SK-N-SH (cell line): ENCODE data around the gene IMMT. TPM values are rescaled to one million over a fixed set of nuclear protein-coding genes. Genes with fewer than 3 reads are reported as not detected.

Experiments
- CTCF ChIA-PET: fragments of 300-600, 350-600 bp; formaldehyde crosslinking; extraction: SDS; loops from one replicate; lab custom pipeline; 2021; lab: Yijun Ruan, JAX
- POLR2A ChIA-PET: fragments of 350-600 bp; sonication (Branson Sonifier 250); formaldehyde crosslinking; extraction: SDS; loops from one replicate; lab custom pipeline; 2020; ENCODE audit warnings: antibody characterized with exemption, inconsistent platforms; lab: Yijun Ruan, JAX
- DNase-seq: peaks from one replicate; pipeline ENCODE4 v3.0.0; 2012
- H2AFZ ChIP-seq: fragments of 200-600 bp; sonication (generic); 2 replicates; pipeline ENCODE4 v1.8.1; 2016; ENCODE audit warnings: antibody characterized with exemption, mild to moderate bottlenecking, low read depth
- H3F3A ChIP-seq: fragments of 200-600 bp; sonication (generic); replicated peaks from 2 replicates; pipeline ENCODE3; 2016; ENCODE audit warnings: antibody characterized with exemption, mild to moderate bottlenecking; ENCODE audit not compliant: insufficient read depth
- H3K27ac ChIP-seq, 2 experiments: fragments of 200-500 bp in 1 of 2; fragments of 200-600 bp in 1 of 2; sonication (Bioruptor generic) in 1 of 2; sonication (generic), shearing (Covaris generic) in 1 of 2; 2 replicates each; pipeline versions ENCODE4 v1.5.1 to v1.6.1; 2014 to 2016; ENCODE audit warnings: low read depth in 2 of 2, inconsistent platforms in 1 of 2, low read length in 1 of 2, mild to moderate bottlenecking in 1 of 2, mixed read lengths in 1 of 2
- H3K27me3 ChIP-seq: fragments of 200-600 bp; sonication (generic), shearing (Covaris generic); 2 replicates; pipeline ENCODE4 v1.6.1; 2016; ENCODE audit warnings: mixed run types; ENCODE audit not compliant: insufficient read depth
- H3K36me3 ChIP-seq, 2 experiments: fragments of 200-500 bp in 1 of 2; fragments of 200-600 bp in 1 of 2; sonication (Bioruptor generic) in 1 of 2; sonication (generic) in 1 of 2; replicated peaks in 1 of 2; 2 replicates each; pipeline versions ENCODE3 to v1.5.1; 2014 to 2016; ENCODE audit warnings: low read length in 1 of 2, mild to moderate bottlenecking in 1 of 2; ENCODE audit not compliant: insufficient read depth in 2 of 2, control insufficient read depth in 1 of 2
- H3K4me1 ChIP-seq, 2 experiments: fragments of 200-500 bp in 1 of 2; fragments of 200-600 bp in 1 of 2; sonication (Bioruptor generic) in 1 of 2; sonication (generic), shearing (Covaris generic) in 1 of 2; 2 replicates each; pipeline versions ENCODE4 v1.5.1 to v1.6.1; 2014 to 2016; ENCODE audit warnings: low read depth in 1 of 2, low read length in 1 of 2, mixed run types in 1 of 2; ENCODE audit not compliant: insufficient read depth in 2 of 2, control insufficient read depth in 1 of 2
- H3K4me2 ChIP-seq: fragments of 200-600 bp; sonication (generic), shearing (Covaris generic); 2 replicates; pipeline ENCODE4 v1.6.1; 2017; ENCODE audit warnings: mixed run types
- H3K4me3 ChIP-seq, 2 experiments: fragments of 200-500 bp in 1 of 2; fragments of 200-600 bp in 1 of 2; sonication (Bioruptor generic) in 1 of 2; sonication (generic), shearing (Covaris generic) in 1 of 2; 2 replicates each; pipeline versions ENCODE4 v1.5.1 to v1.8.1; 2014 to 2016; ENCODE audit warnings: low read depth in 2 of 2, inconsistent platforms in 1 of 2, low read length in 1 of 2, mild to moderate bottlenecking in 1 of 2, mixed read lengths in 1 of 2, moderate library complexity in 1 of 2
- H3K79me2 ChIP-seq: fragments of 200-600 bp; sonication (generic); 2 replicates; pipeline ENCODE4 v1.8.1; 2017; ENCODE audit warnings: mild to moderate bottlenecking; ENCODE audit not compliant: insufficient read depth
- H3K9ac ChIP-seq: fragments of 200-600 bp; sonication (generic); 2 replicates; pipeline ENCODE4 v1.6.1; 2017; ENCODE audit warnings: mixed run types
- H3K9me2 ChIP-seq: fragments of 200-600 bp; sonication (generic); 2 replicates; pipeline ENCODE4 v1.6.1; 2017; ENCODE audit warnings: mixed run types
- H3K9me3 ChIP-seq: fragments of 200-600 bp; sonication (generic); 2 replicates; pipeline ENCODE4 v1.6.1; 2017; ENCODE audit warnings: mixed run types, mild to moderate bottlenecking, moderate library complexity
- H4K20me1 ChIP-seq: fragments of 200-600 bp; sonication (generic); 2 replicates; pipeline ENCODE4 v1.6.1; 2017; ENCODE audit warnings: mild to moderate bottlenecking, mixed run types; ENCODE audit not compliant: insufficient read depth
- ELF1 ChIP-seq: IDR thresholded peaks from 2 replicates; pipeline ENCODE4 v1.4.0; 2012
- EP300 ChIP-seq, 2 experiments: IDR thresholded peaks; 2 replicates each; pipeline versions ENCODE4 v1.4.0 to v1.6.1; 2012; ENCODE audit warnings: borderline replicate concordance in 1 of 2, low read depth in 1 of 2, low read length in 1 of 2
- FOSL2 ChIP-seq: IDR thresholded peaks from 2 replicates; pipeline ENCODE4 v1.4.0; 2012; ENCODE audit warnings: low read depth, mild to moderate bottlenecking, moderate library complexity, borderline replicate concordance
- FOXJ3 ChIP-seq: sonication (generic); formaldehyde crosslinking; IDR thresholded peaks from 2 replicates; pipeline ENCODE4 v1.5.1; 2020; ENCODE audit warnings: mild to moderate bottlenecking, missing genetic modification reagents
- GABPA ChIP-seq: IDR thresholded peaks from 2 replicates; pipeline ENCODE4 v1.4.0; 2012; ENCODE audit warnings: low read depth, mild to moderate bottlenecking
- JUND ChIP-seq: IDR thresholded peaks from 2 replicates; pipeline ENCODE4 v1.4.0; 2012
- MAX ChIP-seq: IDR thresholded peaks from 2 replicates; pipeline ENCODE4 v1.4.0; 2012; ENCODE audit warnings: low read depth
- MEF2A ChIP-seq: IDR thresholded peaks from 2 replicates; pipeline ENCODE4 v1.4.0; 2012; ENCODE audit warnings: low read depth, borderline replicate concordance
- NRF1 ChIP-seq: IDR thresholded peaks from 2 replicates; pipeline ENCODE4 v1.6.1; 2012; ENCODE audit warnings: low read depth, mild to moderate bottlenecking, low read length
- PBX3 ChIP-seq: IDR thresholded peaks from 2 replicates; pipeline ENCODE4; 2012
- POLR2AphosphoS5 ChIP-seq: IDR thresholded peaks from 2 replicates; pipeline ENCODE4 v1.6.1; 2012; ENCODE audit warnings: low read depth, low read length
- RCOR1 ChIP-seq: fragments of 150-350 bp; IDR thresholded peaks from 2 replicates; pipeline ENCODE4 v1.6.1; 2017; ENCODE audit warnings: antibody characterized with exemption, low read length
- REST ChIP-seq: IDR thresholded peaks from 2 replicates; pipeline ENCODE4 v1.6.1; 2012; ENCODE audit warnings: mild to moderate bottlenecking, low read depth, low read length, moderate library complexity
- RFX5 ChIP-seq: IDR thresholded peaks from 2 replicates; pipeline ENCODE4 v1.6.1; 2012; ENCODE audit warnings: mild to moderate bottlenecking, improper control_type of control experiment, low read length
- RXRA ChIP-seq: IDR thresholded peaks from 2 replicates; pipeline ENCODE4 v1.4.0; 2012; ENCODE audit warnings: low read depth, mild to moderate bottlenecking, borderline replicate concordance
- SMC3 ChIP-seq: IDR thresholded peaks from 2 replicates; pipeline ENCODE4 v1.6.1; 2012; ENCODE audit warnings: low read depth, low read length, improper control_type of control experiment
- TAF1 ChIP-seq: IDR thresholded peaks from 2 replicates; pipeline ENCODE4 v1.6.1; 2012; ENCODE audit warnings: low read depth, mild to moderate bottlenecking, low read length, moderate library complexity, borderline replicate concordance
- TCF12 ChIP-seq: IDR thresholded peaks from 2 replicates; pipeline ENCODE4 v1.4.0; 2012
- YY1 ChIP-seq: IDR thresholded peaks from 2 replicates; pipeline ENCODE4 v1.4.0; 2012; ENCODE audit warnings: low read depth, mild to moderate bottlenecking
- ZBTB33 ChIP-seq: IDR thresholded peaks from 2 replicates; pipeline ENCODE4 v1.4.0; 2012; ENCODE audit warnings: low read depth, borderline replicate concordance
- WGBS: methylation state at CpG from one replicate; pipeline ENCODE4 v1.1.6; 2017; ENCODE audit warnings: low lambda C conversion rate; 5-methylcytosine and 5-hydroxymethylcytosine counted together
- polyA plus RNA-seq, 3 experiments: library from polyadenylated mRNA; depleted of rRNA; stranded (reverse); fragments of >200 nt; gene quantifications; 2 replicates each; pipeline ENCODE4 v1.2.3, GENCODE V29; 2012

The IMMT gene
- polyA plus RNA-seq, 1 of the 3 experiments (the other 2 are of a cell fraction), result 36.3 TPM

GRCh38 chr2:86216575-86217555 is 21.6 kb upstream of the IMMT start:
- Histone ChIP-seq H3K9me3 (no peaks in the 10 kb centered on the region), H4K20me1 (no peaks in the 10 kb centered on the region), H3F3A (no peaks in the 10 kb centered on the region), H3K36me3 (peaks cover 13 to 25% of the 10 kb centered on the region in 2 experiments), H3K4me3 (no peak overlapping the region), H3K4me2 (no peak overlapping the region), H3K4me1 (peaks cover 0 to 10% of the 10 kb centered on the region in 2 experiments; a peak in 2 of 4 replicates), H3K27ac (no peak overlapping the region), H3K79me2 (no peaks in the 10 kb centered on the region), H3K9ac (no peak overlapping the region), H3K27me3 (no peaks in the 10 kb centered on the region), H2AFZ (no peak overlapping the region), H3K9me2 (no peaks in the 10 kb centered on the region)
- CTCF ChIA-PET, result interaction anchor here (3.7 to 4.7 kb wide), 2 partner anchors 16 to 151 kb away, joined by 20 read pairs; partner anchors contain the start of gene MRPL35
- DNase-seq, result no peak
- WGBS, result 89% methylated on average over 13 of the region's 13 CpGs
- TF ChIP-seq RCOR1 (no peak), MEF2A (no peak), EP300 (IDR thresholded peaks at IDR 0.05; ENCODE audit: borderline replicate concordance in 1 of 2, low read depth in 1 of 2, low read length in 1 of 2) (no peak), ELF1 (no peak), JUND (no peak), TAF1 (no peak), SMC3 (no peak), MAX (no peak), TCF12 (no peak), ZBTB33 (no peak), YY1 (no peak), RFX5 (no peak)
- POLR2A ChIA-PET, result interaction anchor here (1.2 kb wide), 1 partner anchor 16 kb away, joined by 3 read pairs; no protein-coding TSS in a partner anchor

GRCh38 chr2:86214503-86214832 is 19.2 kb upstream of the IMMT start:
- H3K36me3 ChIP-seq, result peaks cover 27 to 48% of the 10 kb centered on the region in 2 experiments
- H3F3A ChIP-seq, result no peaks in the 10 kb centered on the region
- H3K27ac ChIP-seq, result peak overlapping the region in 1 of 2 experiments; percentile 78; a peak in 2 of 4 replicates
- peaks cover 0 to 6% of the 10 kb centered on the region in 2 experiments; a peak in 2 of 4 replicates for H3K4me1 ChIP-seq
- no peaks in the 10 kb centered on the region for H3K9me3 ChIP-seq
- no peak overlapping the region for H2AFZ ChIP-seq
- no peaks in the 10 kb centered on the region for H3K27me3 ChIP-seq
- ChIA-PET POLR2A (no interaction called here), CTCF (interaction anchor here (1.1 to 4.7 kb wide), 5 partner anchors 8 to 159 kb away, joined by 4 to 20 read pairs (median 15); partner anchors contain the start of gene MRPL35)
- H3K9ac ChIP-seq, result no peak overlapping the region
- H3K4me2 ChIP-seq, result no peak overlapping the region
- 94% methylated on average over 2 of the region's 2 CpGs for WGBS
- DNase-seq, result no peak
- H3K79me2 ChIP-seq, result no peaks in the 10 kb centered on the region
- no peak overlapping the region for H3K4me3 ChIP-seq
- no peaks in the 10 kb centered on the region for H3K9me2 ChIP-seq
- no peaks in the 10 kb centered on the region for H4K20me1 ChIP-seq
- TF ChIP-seq RXRA, result no peak
- TF ChIP-seq FOXJ3 (CRISPR knock-in tag), result no peak
- TF ChIP-seq REST, result no peak
- no peak for TF ChIP-seq PBX3
- no peak for TF ChIP-seq GABPA
- no peak for TF ChIP-seq MAX
- TF ChIP-seq POLR2AphosphoS5, result no peak
- TF ChIP-seq FOSL2, result no peak
- TF ChIP-seq NRF1, result no peak
- TF ChIP-seq EP300 (IDR thresholded peaks at IDR 0.05; ENCODE audit: borderline replicate concordance in 1 of 2, low read depth in 1 of 2, low read length in 1 of 2), result no peak
- TF ChIP-seq MEF2A, result no peak
- TF ChIP-seq YY1, result no peak
